Amniotic stem cell (primary cell): Measurements from ENCODE around the gene YBEY.

Experiments
- DNase-seq: peaks from one replicate; lab custom pipeline; 2025; lab: John Stamatoyannopoulos, UW

The YBEY gene

GRCh38 chr21:46264690-46265144 is 21.4 kb upstream of the YBEY start:
- no peak for DNase-seq

- no peak for DNase-seq
Observed at GRCh38 chr21:46265736-46266525, 20.2 kb upstream of the YBEY start.

- DNase-seq = no peak
Observed at GRCh38 chr21:46266946-46267345, 19.2 kb upstream of the YBEY start.

- no peak for DNase-seq
Observed at GRCh38 chr21:46268371-46268770, 17.8 kb upstream of the YBEY start.

GRCh38 chr21:46269466-46269865 is 16.7 kb upstream of the YBEY start:
- no peak for DNase-seq

GRCh38 chr21:46273341-46273740 is 12.8 kb upstream of the YBEY start:
- no peak for DNase-seq

GRCh38 chr21:46274797-46275390 is 11.2 kb upstream of the YBEY start:
- DNase-seq = no peak

- no peak for DNase-seq
Observed at GRCh38 chr21:46284077-46284644, 2.0 kb upstream of the YBEY start.

GRCh38 chr21:46284733-46285132 is 1.4 kb upstream of the YBEY start:
- DNase-seq = no peak

GRCh38 chr21:46285206-46285661 is 908 bp upstream of the YBEY start, which contains the start of gene MCM3AP:
MCM3AP (minus strand) TSS chr21:46285611; CDS start chr21:46285286, 325 bp downstream.
- no peak for DNase-seq

- no peak for DNase-seq
Observed at GRCh38 chr21:46286648-46287002, 483 bp downstream of the YBEY start.

GRCh38 chr21:46287541-46287940 is 1.4 kb downstream of the YBEY start:
- no peak for DNase-seq

GRCh38 chr21:46289655-46290179 is 3.6 kb downstream of the YBEY start:
- no peak for DNase-seq

GRCh38 chr21:46291561-46291960 is 5.4 kb downstream of the YBEY start:
- DNase-seq = no peak

- DNase-seq = no peak
Observed at GRCh38 chr21:46294647-46295176, 8.6 kb downstream of the YBEY start.

- no peak for DNase-seq
Observed at GRCh38 chr21:46295177-46295770, 9.1 kb downstream of the YBEY start.

- no peak for DNase-seq
Observed at GRCh38 chr21:46295996-46296752, 10.0 kb downstream of the YBEY start.

GRCh38 chr21:46297338-46298271 is 11.5 kb downstream of the YBEY start:
- no peak for DNase-seq

- DNase-seq = no peak
Observed at GRCh38 chr21:46299167-46299566, 13.0 kb downstream of the YBEY start.

- no peak for DNase-seq
Observed at GRCh38 chr21:46301759-46302158, 15.6 kb downstream of the YBEY start.
